GM18508 (cell line): Measurements from ENCODE around the gene PLCH1.

ENCODE experiments used
- ATAC-seq: cut with Tn5 transposase; IDR thresholded peaks from one replicate; pipeline ENCODE4 v1.9.1; 2021; ENCODE audit warnings: moderate number of reproducible peaks; ENCODE audit not compliant: insufficient read depth, unreplicated experiment

The PLCH1 gene

DNA sequence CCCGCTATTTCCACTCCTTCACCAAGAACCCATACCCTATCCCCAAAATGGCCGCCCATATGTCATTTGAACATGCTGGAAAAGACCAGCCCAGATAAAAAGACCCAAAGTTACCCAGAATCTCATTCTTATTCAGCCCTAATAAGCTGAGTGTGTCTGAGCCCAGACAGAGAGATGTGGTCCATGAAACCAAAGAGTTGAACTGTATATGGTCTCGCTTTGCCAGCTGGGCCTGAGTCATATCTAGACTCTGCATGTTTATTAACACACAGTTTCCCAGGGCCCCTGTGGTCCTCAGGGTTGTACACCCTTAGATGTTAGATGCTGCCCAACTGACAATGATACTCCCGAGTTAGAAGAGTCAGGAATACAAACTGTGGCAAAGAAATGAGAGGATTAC is 249.5 kb downstream of the PLCH1 start:
- ATAC-seq = peak; percentile 90

DNA sequence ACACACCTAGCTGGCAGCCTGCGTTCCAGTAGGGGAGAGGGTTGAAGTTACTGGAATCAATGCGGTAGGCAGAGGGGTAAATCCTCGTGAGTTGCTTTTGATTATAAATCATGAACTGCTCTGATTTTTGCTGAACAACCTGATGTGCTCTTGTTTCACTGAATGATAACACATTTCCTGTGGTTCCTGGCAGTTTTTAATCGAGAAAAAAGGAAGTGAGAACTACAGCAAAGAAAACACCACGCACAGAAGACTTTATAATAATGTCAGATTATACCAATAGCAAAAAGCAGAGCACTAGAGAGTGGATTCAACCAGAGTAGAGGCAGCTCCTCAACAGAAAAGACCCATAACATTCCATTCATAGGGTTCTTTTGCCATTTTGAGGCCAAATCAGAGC is 250.5 kb downstream of the PLCH1 start:
- peak; percentile 41 for ATAC-seq

DNA sequence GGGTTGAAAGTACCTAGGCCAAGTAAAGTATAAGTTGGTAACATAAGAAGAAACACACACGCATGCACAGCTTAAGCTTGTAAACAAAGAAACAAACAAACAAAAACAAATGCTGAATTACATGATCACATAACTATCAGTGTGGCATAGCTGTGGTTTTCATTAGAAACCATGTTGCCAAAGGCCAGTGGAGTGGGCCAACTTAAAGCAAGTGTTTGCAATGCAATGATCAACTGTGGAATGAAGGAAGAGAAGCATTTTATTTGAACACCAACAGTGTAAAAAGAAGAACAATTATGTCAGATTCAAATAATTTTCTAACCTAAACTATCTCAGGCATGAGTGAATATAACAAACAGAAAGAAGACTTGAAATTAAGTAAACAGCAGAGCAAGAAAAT is 252.0 kb downstream of the PLCH1 start:
- no peak for ATAC-seq

DNA sequence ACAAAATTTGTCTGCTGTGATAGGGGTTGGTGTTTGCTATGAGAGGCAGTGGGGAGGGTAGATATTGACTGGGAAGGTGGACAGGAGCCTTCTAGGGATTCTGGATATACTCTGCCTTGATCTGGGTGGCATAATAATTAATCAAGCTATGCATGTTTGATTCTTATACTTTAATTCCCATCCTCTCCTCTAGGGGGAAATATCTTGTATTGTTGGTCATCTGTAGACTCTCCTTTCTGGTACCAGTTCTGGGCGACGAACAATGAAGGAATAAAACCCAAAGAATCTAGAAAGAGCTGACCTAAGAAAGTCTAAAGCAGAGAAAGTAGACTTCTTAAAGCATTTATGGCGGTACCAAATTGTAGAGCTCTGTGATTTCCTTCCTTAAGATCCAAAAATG is 253.2 kb downstream of the PLCH1 start:
- no peak for ATAC-seq

DNA sequence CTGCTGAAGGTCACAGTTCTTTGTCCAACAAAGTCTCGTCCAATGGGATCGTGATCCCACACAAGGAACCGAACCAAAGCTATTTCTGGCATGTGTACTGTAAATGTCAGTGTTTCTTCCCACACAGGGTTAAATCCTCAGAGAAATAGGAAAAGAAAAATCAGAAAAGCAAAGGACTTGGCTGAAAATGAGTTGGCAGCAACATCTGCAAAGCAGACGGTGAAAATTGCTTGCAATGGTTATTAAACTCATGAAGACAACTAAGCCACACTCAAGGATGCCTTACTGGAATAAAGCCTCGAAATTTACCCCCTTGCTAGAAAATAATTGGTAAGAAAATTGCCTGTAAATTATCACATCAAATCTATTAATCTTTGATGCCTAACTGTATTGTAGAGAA is 256.2 kb downstream of the PLCH1 start:
- no peak for ATAC-seq

DNA sequence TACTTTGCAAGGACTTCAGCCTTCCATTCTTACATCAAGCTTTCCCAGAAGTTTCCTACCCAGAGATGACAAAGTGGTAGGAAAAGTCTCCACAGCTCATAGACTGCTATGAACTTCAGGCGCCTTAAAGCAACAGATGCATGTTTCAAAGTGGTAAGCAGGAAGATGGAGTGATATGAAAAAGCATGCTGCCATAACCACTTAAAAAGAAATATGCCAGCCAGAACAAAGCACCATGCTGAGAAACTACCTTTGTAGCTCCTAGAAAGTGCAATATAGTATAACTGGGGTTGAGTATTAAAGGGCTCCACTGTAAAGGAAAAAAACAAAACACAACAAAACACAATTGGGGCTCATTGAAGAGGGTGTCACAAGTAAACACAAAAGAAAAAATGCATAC is 259.0 kb downstream of the PLCH1 start:
- no peak for ATAC-seq

GRCh38 chr3:155481591-155481990 is 263.3 kb downstream of the PLCH1 start:
- ATAC-seq = no peak

GRCh38 chr3:155481089-155481488 is 263.8 kb downstream of the PLCH1 start:
- ATAC-seq = no peak

- no peak for ATAC-seq
Observed at GRCh38 chr3:155465664-155466063, 279.2 kb downstream of the PLCH1 start.

DNA sequence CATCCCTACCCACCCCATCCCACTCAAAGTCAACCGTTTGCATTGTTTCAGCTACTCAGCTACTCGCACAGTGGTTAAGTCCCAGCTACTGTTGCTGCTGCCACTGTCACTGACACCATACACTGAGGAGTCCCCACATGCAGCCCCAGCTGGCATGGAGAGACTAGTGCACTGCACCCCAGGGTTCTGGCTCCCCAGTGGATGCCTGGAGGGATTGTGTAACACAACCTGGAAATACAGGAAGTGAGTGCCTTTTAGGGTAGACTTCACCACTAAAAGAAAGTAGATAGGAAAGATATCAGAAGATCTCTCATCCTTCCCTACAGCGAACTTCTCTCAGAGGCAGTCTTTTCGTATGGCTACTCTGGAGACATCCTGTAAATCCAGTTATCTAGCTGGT is 282.2 kb downstream of the PLCH1 start:
- no peak for ATAC-seq

DNA sequence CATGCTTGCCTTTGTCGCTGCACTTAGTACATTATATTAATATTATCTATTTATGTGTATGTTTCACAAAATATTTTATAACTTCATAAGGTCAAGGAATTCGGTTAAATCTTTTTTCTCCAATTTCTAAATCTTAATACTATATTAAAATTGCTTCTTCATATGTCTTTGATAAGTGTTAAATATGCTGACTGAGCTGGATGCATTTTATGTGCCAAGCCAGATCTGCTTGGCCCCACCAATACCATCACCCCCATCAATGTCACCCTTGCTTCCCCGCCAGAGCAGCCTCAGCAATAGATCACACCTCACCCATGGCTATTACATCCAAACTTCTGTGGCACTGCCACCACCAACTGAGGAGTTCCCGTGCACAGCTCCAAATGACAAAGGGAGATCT is 287.3 kb downstream of the PLCH1 start:
- no peak for ATAC-seq

DNA sequence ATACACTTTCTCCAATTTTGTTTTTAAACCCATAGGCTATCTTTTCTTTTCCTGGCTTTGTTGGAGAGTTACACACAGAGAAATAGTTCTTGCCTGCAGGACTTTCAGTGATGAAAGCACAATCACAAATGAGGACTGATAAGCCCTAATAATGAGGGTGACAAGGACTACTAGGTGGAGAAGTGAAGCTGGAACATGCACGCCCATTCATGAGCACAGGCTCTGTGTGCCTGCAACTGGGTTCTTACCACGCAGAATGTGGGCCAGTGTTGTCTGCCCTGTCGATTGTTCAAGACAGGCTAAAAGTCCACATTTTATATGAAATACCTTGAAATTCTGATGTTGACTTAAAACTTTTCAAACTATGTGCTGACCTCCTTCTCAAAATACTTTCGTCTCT is 289.1 kb downstream of the PLCH1 start:
- no peak for ATAC-seq

DNA sequence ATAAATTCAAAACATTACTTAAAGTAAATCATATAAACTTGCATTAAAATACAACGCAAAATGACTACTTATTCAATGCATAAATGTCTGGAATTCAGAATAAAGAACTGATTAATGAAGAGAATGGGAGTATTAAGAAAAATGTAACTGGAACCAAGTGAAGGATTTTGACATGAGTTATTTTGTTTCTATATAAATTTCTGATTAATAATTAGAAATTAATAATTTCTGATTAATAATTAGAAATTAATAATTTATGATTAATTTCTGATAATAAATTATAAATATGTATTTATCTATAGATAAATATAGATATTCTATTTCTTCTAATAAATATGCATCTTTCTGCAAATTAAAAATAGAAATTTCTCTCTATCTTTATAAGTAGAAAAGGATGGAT is 291.4 kb downstream of the PLCH1 start:
- ATAC-seq = no peak

- no peak for ATAC-seq
Observed at GRCh38 chr3:155449613-155450267, 295.1 kb downstream of the PLCH1 start.

DNA sequence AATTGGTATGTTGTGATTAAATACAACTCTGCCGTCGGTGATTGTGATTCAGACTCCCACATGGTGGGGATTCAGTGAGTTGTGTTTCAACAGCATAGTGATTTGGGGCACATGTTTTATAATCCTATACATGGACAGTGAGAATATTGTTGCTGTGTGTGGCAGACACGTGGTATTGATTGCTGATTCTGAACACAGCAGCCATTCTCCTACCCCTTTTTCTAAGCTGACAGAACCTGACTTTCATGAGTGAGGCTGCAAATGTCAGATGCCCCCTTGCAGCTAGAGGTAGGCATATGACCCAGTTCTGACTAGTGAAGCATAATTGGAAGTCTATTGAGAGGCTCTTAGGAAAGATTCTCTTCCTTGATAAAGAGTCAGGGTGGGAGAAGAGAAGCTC is 296.3 kb downstream of the PLCH1 start:
- ATAC-seq = no peak

DNA sequence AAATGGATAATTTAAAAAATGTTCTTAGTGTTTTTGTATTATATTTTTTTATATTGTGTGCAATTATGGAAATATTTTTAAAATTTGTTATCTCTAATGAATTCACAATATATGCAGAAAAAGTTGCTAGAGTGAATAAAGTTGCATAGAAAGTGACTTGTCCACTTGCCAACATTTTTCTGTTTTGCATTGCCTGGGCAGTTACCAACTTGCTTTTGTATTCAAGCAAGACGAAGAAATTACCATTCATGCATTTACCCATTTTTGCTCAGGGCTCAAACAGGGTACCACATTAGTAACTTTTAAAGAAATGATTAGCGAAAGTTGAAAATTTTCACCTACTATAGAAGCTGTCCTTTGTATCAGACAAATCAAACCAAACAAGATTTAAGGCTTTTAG is 298.5 kb downstream of the PLCH1 start:
- ATAC-seq = no peak

GRCh38 chr3:155444771-155445170 is 300.1 kb downstream of the PLCH1 start:
- ATAC-seq = no peak

DNA sequence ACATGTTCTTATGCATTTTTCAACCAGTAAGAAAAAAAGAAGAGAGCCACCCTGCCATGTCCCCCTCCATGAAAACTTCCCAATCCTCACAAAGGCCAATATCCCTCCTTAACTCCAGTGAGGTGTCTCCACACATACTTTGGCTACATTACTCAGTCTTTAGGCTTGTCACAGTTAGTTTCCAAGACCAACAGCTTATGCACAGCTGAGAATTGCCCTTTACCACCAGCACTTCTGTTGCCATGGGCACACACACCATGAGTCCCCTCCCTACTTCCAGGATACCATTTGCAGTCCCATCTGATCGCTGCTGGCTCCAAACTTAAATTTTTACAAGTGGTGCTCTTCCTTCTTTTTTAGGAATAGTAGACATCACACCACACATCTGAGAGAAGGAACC is 301.1 kb downstream of the PLCH1 start:
- no peak for ATAC-seq

DNA sequence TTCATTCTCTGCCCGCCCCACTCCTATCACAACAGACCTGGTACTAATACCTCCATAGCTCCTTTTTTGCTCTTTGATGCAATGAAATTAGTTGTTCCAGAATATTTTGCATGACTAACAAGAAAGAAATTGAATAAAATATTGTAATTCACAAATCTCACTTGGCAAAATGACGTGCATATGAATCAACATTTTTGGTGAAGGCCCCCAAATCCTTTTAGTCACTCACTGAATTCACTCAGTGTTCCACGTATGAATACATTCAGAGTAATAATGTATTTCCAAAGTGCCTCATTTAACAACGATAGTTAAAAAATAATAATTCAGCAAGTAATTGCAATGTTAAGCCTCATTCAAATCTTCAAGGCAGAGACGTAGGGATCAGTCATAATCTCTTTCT is 302.8 kb downstream of the PLCH1 start:
- ATAC-seq = no peak

- no peak for ATAC-seq
Observed at GRCh38 chr3:155441506-155441905, 303.4 kb downstream of the PLCH1 start.

DNA sequence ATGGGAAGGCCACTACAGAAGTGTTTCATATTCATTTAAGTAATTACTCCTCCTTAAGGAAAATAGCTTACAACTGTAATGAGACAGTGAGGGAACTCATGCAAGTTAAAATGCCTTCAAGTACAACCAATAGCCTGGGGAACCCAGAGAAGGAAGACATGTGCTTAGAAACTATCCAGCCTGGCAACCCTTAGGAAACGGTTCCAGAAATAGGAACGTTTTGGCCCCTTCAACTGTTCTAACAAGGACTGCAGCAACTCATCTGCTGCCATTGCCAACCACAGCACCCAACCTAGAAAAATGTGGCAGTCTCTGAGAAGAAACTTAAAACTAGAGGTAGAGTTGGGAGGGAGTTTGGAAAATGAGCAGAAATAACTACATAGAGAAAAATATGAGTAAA is 303.8 kb downstream of the PLCH1 start:
- no peak for ATAC-seq

DNA sequence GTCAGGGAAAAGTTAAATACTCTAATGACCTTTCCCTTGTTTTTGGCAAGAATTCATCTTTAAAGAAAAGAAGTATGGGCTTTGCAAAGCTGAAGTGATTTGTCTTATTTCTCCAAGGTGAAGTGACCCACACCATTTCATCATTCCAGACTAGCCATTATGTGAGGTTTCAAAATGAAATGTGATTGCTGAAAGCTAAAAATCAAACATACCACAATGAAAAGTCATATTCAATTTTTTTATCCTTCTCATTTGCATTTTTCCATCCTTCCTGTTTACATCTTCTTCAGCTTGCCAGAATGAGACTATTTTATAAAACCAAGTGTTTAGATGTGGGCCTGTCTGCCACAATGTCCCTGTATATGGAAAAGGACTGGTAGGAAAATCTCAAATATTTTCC is 309.1 kb downstream of the PLCH1 start:
- ATAC-seq = no peak
